ENCODE measurements around the gene NR6A1.

Gene NR6A1

DNA sequence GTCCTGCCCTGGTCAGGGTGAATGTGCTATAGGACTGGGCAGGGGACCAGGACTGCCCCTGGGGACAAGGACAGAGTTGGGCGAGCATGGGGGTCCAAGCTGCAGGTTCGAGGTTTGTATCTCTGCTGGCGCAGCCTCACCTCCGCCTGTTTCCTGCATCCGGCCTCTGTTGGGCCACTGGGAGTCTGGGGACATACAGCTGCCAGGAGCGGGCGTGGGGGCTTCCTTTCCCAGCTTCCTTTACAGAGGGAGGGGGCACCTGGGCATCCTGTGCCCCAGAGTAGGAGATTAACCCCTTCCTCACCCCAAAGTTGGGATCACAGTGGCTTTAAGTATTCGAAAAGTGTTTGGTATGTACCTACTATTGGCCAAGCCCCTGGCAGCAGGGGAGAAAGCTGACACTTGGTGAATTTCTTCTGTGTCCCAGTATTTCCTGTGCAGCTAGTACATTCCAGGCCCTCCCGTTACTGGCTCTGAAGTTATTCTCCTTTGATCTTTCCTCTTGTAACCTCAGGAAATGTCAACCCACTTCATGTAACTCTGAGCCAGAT, 24.8 kb upstream of the NR6A1 start:
- no peak for DNase-seq (ENCODE audit: low read depth, low spot score)

DNA sequence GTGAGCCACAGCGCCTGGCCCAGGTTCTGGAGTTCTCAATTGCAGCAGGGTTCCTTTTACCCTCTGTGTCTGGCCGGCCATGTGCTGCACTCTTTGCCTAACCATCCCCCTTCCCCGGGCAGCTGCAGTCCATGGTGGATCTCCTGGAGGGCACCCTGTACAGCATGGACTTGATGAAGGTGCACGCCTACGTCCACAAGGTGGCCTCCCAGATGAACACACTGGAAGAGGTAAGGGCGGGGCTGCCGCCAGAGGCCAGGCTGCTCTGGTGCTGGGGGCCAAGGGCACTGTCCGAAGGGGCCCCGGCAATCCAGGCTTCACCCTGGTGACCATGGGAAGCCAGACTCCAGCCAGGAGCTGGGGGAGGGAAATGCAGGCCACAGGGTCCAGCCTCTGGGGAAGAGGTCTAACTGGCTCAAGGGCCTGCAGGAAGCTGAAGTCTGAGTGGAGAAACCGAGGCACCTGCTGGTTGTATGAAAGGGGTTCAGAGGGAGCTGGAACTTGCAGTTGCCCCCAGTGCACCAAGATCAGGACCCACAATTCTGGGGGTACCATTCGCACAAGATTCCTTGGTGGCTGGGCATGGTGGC, 23.9 kb upstream of the NR6A1 start:
- DNase-seq (ENCODE audit: low read depth, low spot score), result no peak

DNA sequence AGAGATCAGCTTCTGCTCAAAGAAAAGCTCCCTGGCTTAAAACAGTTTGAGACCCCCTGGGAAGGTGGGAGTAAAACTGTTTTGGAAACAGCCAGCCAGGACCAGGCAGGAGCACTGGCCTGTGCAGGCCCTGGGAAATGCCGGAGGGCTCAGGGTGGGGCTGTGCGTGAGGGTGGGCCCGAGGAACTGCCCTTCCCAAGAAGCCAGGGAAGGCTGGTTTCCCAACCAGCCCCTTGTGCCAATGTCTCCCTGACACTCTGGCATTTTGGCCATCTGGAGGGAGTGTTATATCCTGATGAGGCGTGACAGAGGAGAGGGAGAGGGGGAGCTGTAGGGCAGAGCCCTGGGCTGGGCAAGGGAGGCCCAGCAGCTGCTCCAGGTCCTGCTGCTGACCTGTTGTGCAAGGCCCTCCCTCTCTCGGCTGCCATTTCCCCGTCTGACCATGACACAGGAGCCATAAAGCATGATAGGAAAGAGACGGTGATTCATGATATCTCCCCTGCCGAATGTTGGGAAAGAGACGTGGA, 22.0 kb upstream of the NR6A1 start:
- DNase-seq (ENCODE audit: low read depth, low spot score), result no peak

DNA sequence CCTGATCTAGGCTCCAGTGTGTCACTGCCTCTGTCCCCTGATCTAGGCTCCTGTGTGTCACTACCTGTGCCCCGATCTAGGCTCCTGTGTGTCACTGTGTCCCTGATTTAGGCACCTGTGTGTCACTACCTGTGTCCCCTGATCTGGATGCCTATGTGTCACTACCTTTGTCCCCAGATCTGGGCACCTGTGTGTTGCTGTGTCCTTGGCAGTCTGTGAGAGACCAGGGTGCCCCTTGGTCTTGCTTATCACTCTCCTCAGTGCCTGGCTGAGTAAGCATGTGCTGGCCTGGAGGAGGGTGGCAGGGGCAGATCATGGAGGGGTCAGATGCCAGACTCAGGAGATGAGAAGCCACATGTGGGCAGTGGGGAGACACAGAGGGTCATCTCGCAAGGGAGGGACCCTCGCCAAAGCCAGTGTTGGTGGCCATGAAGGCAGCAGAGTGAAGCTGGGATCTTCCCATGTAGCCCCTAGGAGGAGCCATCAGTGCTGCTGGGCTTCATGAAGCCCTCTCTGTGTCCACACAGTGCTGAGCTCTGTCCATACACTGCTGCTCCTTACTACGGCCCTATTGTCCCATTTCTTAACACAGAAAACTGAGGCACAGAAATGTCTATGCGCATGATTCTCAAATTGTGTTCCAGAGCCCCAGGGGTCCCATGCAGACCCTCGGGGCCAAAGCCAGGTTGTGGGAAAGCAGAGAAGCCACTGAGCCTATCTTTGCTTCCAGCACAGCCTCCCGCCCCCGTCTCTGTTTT, 21.3 kb upstream of the NR6A1 start:
- no peak for DNase-seq (ENCODE audit: low read depth, low spot score)

DNA sequence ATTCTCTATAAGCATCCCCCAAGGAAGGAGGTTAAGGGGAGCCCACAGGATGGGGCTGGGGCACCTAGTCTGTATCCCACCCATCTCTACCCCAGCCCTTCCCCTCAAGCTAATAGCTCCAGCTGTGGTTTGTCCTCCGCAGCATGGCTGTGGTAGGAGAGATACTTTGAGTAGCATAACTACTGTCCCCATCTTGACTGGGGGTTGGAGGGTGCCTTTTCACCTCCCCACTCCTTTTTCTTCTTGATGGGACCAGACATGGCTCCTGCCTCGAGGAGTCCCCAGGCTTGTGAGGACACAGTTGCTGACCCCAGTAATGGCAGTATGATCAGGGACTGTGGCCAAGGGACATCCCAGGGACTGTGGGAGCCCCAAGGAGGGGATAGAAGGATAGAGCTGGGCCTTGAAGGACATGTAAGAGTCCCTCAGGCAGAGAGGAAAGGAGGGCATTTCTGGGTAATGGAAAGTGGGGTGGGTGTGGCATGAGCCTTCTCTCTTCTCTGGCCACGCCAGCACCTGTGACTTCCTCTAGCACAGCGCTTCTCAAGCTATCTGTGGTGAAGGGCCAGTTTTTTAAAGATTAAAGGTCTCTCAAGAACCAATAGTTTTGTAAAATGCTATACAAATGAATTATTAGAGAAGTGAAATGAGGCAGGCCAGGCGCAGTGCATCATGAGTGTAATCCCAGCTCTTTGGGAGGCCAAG, 19.8 kb upstream of the NR6A1 start:
- no peak for DNase-seq (ENCODE audit: low read depth, low spot score)

DNA sequence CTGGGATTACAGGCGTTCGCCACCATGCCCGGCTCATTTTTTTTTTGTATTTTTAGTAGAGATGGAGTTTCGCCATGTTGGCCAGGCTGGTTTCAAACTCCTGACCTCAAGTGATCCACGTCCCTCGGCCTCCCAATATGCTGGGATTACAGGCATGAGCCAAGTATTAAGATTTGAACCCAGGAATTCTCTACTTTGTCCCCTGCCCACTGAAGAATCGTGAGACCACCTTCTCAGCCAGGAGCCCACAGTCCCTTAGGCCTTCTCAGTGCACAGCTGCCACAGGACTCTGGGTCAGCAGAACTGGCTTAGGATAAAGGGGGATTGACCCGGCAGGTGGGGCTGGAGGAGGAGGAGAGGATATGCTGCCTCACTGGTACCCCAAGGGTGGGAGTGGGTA, 19.2 kb upstream of the NR6A1 start:
- no peak for DNase-seq (ENCODE audit: low read depth, low spot score)

DNA sequence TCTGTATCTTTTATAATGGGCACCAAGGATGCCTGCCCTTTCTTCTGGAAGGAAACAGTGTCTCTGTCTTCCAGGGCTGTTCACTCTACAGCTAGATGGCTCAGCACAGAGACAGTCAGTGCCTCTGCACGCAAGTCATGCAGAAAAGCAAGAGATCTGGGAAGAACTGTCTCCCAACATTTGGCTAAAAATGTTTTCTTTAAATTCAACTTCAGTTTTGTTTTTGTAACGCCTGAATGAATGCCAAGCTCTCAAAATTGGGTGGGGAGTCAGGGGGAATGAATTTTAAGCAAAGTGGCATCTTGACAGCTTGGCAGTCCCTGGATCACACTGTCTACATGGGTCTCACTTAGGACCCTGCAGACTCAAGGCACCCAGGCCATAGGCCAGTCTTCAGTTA, 18.4 kb upstream of the NR6A1 start:
- DNase-seq (ENCODE audit: low read depth, low spot score), result no peak

DNA sequence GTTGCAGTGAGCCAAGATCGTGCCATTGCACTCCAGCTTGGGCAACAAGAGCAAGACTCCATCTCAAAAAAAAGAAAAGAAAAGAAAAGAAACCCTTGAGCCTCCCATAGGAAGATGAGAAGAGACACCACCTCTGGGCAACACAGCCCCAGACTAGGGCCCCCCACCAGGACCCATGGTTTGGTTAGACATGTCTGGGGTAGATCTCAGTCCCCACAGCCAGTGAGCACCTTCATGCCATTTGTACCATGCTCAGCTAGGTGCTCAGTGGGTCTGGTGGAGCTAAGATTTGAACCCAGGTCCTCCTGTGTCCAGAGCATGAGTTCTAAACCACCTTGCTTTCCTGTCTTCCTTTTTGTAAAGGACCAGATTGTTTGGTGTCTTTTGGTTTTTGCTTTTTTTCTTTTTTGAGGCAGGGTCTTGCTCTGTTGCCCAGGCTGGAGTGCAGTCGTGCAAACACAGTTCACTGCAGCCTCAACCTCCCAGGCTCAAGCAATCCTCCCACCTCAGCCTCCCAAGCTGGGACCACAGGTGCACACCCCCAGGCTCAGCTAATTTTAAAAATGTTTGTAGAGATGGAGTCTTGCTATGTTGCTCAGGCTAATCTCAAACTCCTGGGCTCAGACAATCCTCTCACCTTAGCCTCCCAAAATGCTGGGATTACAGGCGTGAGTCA, 17.6 kb upstream of the NR6A1 start:
- no peak for DNase-seq (ENCODE audit: low read depth, low spot score)

DNA sequence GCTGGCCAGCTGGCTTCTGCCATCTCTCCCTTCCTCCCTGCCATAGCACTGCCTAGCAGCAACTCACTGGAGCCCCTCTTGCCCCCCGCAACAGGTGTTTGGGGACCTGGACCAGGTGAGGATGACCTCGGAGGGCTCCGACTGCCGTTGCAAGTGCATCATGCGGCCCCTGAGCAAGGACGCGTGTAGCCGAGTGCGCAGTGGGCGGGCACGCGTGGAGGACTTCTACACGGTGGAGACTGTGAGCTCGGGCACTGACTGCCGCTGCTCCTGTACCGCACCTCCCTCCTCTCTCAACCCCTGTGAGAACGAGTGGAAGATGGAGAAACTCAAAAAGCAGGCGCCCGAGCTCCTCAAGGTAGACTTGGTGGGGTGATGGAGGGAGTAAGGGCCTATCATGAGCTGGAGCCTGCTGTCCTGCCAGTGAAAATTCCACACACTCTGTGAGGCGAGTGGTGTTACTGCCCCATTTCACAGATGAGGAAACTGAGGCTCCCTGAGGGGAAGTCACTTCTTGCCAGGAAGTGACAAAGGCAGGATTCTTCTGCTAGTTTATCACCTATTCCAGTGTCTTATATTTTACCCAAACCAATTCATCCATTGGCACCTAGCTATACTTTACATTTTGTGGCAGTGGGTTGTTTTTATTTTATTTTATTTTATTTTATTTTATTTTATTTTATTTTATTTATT, 15.9 kb upstream of the NR6A1 start:
- DNase-seq (ENCODE audit: low read depth, low spot score), result no peak

DNA sequence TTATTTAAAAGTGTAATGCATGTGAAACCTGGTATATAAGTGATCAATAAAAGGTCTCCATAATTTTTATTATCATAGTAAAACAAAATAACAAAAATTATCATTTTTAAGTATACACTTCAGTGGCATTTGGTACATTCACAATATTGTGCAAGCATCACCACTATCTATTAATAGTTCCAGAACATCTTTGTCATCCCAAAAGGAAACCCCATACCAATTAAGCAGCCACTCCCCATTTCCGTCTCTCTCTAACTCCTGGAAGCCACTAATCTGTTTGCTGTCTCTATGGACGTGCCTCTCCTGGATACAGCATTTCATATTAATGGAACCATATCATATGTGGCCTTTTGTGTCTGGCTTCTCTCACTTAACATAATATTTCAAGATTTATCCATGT, 13.4 kb upstream of the NR6A1 start:
- DNase-seq (ENCODE audit: low read depth, low spot score), result no peak

DNA sequence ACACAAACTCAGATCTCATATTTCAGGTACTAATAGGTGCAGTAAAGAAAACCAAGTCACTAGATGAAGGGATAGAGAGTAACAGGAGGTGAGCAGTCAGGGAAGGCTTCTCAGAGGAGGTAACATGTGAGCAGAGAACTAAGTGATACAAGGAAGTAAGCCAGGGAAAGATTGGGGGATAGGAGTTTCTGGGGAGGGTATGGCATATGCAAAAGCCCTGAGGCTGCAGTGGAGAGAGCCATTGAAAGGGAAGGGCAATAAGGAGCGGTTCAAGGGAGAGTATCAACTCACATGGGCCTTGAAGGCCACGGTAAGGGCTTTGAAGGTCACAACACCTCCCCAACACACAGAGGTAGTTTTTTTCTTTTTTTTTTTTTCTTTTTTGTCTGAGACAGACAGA, 12.7 kb upstream of the NR6A1 start:
- no peak for DNase-seq (ENCODE audit: low read depth, low spot score)

DNA sequence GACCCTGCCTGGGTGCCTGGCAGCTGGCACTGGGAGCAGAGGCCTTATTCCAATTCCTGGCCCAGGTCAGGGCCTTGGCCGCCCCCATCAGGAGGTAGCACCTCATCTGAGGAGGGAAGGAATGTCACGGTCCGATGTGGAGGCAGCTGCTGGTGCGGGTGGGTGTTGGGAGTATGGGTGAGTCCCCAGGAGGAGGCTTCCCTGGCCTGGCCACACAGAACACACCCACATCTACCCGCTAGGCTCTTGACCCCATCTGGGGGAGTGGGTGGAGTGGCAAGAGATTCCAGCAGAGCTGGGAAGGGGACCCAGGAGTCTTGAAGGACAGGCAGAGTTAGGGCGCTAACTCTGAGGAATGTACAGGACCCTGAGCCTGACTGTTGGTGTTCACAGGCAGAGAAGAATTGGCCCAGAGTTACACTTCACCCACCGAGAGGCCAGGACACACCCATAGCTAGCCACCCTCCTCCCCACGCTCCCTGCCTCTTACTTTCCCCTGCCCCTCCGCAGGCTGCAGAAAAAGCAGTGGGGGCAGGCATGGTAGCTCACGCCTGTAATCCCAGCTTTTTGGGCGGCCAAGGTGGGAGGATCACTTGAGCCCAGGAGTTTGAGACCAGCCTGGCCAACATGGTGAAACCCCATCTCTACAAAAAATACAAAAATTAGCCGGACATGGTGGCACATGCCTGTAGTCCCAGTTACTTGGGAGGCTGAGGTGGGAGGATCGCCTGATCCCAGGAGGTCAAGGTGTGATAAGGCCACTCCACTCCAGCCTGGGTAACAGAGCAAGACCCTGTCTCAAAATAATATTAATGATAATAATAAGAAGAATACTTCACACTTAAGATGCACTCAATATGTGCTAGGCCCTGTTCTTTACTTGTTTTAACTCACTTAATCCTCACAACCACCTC, 11.8 kb upstream of the NR6A1 start:
- DNase-seq (ENCODE audit: low read depth, low spot score), result no peak

DNA sequence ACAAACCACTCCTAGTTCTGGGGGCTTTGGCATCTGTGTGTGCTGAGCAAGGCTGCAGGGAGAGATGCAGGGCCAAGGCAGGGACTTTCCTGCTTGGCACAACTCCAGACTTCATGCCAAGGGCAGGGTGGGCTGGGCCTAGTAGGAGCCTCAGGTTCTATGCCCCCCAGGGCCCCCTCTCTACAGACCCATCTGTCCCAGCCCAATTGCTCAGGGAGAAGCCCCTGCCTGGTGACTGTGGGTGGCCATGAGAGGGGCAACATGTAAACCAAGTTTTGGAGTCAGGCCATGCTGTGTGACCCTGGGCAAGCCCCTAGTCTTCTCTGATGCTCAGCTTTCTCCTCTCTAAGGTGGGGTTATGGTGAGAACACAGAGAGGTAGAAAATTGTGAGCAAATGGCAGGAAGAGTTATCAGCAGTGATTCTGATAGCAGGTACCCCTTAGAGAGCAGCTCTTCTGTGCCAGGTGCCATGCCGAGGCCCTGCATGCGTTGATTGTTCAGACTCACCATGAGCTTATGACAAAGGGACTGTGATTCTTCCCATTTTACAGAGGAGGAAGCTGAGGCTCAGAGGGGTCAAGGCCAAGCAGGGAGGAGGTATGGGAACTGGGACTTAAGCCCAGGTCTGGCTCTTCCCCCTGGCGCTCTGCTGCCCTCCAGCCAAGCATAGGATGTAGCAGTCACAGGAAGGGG, 11.0 kb upstream of the NR6A1 start:
- no peak for DNase-seq (ENCODE audit: low read depth, low spot score)

DNA sequence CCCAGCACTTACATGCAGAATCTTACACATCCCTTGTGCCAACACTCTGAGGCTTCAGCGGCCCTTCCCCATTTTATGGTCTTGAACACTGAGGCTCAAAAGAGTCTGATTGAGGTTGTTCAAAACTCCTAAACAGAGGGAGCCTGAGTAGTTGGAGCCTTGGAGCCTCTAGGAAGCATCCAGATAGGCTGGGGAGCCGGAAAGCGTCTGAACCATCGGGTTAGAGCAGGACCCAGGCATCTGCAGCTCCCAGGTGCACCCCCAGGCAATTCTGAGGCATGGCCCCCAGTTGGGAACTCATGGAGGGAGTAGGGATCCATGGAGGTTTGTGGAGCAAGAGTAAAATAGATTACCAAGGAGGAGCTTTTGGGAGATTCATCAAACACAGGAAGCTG, 9.6 kb upstream of the NR6A1 start:
- DNase-seq (ENCODE audit: low read depth, low spot score), result no peak

DNA sequence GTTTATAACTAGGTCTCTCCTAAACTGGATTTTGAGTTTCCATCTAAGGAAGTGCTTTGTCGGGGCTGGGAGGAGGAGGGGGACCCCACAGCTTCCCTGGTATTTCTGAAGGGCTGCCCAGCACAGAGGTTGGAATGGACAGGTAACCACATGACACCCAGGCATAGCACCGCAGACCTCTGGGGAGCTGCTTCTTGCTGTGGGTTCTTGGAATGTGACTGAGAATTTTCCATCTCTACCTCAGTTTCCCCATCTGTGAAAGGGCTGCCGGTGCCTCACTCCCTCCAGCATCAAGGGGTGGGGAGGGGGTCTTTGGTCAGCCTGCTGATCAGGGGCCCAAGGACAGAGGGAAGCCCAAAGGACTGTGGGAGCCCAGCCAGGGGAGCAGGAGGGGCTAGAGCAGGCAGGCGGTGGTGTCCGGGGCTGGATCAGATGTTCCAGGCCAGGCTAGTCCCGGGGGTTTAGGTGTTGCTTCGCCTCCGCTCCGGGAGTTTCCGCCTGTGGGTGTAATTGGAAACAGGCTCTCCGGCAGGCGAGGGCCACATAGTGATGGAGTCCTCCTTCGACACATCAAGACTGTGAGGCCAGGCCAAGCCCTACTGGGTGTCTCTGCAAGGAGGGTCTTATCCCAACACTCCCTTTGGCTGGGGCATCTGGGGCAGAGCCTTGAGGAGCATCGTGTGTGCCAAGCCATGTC, 9.1 kb upstream of the NR6A1 start:
- DNase-seq (ENCODE audit: low read depth, low spot score), result no peak

DNA sequence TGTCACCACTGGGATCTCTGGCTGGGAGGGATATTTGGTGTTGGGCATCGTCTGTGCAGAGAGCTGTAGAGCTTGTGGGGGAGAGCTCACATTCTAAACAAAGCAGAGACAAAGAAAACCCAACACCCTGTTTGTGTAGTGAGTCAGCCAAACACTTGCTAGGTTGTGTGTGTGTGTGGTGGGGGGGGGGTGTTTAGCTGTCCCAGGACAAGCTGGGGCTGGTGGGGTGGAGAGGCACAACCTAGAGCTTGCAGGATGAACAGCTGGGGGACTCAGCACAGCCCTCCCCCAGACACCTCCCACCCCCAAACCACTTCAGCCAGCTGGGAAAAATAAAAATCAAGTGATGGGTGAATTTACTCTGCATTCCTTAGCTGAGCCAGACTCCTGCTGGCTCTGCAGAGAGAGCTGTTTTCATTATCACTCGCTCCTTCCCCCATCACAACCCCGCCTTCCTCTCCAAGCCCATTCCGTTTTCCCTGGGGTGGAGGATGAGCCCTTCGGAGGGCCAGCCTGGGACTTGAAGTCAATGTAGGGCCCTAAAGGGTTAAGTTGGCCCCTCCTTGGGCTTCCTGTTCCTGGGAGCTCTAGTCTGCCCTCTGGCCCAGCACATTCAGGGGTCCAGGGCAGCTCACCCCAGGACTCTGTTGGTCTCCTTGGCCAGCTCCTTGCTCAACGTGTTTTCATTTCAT, 8.4 kb upstream of the NR6A1 start:
- no peak for DNase-seq (ENCODE audit: low read depth, low spot score)

DNA sequence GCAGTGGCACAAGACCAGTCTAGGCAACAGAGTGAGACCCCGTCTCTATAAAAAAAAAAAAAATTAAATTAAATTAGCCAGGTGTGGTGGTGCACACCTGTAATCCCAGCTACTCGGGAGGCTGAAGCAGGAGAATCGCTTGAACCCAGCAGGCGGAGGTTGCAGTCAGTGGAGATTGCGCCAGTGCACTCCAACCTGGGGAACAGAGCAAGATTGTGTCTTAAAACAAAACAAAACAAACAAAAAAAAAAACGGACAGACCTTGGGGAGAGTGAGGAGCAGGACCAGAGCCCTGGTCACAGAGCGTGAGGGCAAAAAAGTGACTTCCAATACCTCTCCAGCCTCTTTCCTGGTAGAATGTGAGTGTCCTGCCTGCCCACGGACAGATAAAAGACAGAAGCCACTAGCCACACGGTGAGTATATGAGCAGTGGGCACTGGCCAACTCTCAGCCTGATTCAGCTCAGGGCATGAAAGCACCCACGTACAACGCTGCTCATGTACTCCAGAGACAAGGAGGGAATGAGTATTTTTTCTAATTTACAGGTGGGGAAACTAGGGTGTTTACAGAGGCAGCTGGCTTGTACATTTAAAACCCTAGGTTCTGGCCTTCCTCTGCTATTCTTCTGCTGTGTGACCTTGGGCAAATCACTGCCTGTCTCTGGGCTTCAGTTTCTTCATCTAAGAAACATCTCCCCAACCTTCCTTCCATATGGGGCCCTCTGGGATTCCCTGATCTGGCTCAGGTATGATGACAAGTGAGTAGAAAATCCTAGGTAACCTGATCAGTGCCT, 7.7 kb upstream of the NR6A1 start:
- no peak for DNase-seq (ENCODE audit: low read depth, low spot score)
